Dermis blood vessel endothelial cell (primary cell): ENCODE data around the gene FLG. TPM values are rescaled to one million over a fixed set of nuclear protein-coding genes. Genes with fewer than 3 reads are reported as not detected.
"Not testable (repeated sequence)": the region's sequence is repeated elsewhere in the genome, so short reads cannot be mapped to it uniquely, and the experiment has no call there.

Experiments
- DNase-seq: peaks from one replicate; pipeline ENCODE4 v3.0.0; 2010
- total RNA-seq: library from RNA; depleted of rRNA; stranded (reverse); fragments of >200 nt; gene quantifications from 2 replicates; pipeline ENCODE4 v1.2.3, GENCODE V29; 2014

The FLG gene
- total RNA-seq, 1 donor from 2014 or later: under 0.01 TPM

- DNase-seq: not testable (repeated sequence)
Measured at GRCh38 chr1:152256394-152256793, 68.6 kb downstream of the FLG start.

Other genes starting within 250 kb of the FLG start
- not detected in 2 replicates for gene TCHHL1, start 236.2 kb downstream of the FLG start, total RNA-seq
- gene TCHH, start 209.8 kb downstream of the FLG start, total RNA-seq: 0.05 and 0.17 TPM in 2 replicates
- gene RPTN, start 166.0 kb downstream of the FLG start, total RNA-seq: not detected in 2 replicates
- under 0.01 TPM in 1 of 2 replicates, not detected in the other for gene HRNR, start 101.0 kb downstream of the FLG start, total RNA-seq
- gene FLG2, start 34.8 kb upstream of the FLG start, total RNA-seq: not detected in 2 replicates
- gene CRNN, start 89.0 kb upstream of the FLG start, total RNA-seq: not detected in 2 replicates
- gene LCE5A, start 185.6 kb upstream of the FLG start, total RNA-seq: not detected in 2 replicates
- not detected in 2 replicates for gene CRCT1, start 189.2 kb upstream of the FLG start, total RNA-seq
- gene LCE3E, start 241.5 kb upstream of the FLG start, total RNA-seq: not detected in 2 replicates